Motor neuron (in vitro differentiated cells): Measurements from ENCODE around the gene DTX3L. TPM values are rescaled to one million over a fixed set of nuclear protein-coding genes. Genes with fewer than 3 reads are reported as not detected.
"Not testable (repeated sequence)": the region's sequence is repeated elsewhere in the genome, so short reads cannot be mapped to it uniquely, and the experiment has no call there.

Source experiments
- ATAC-seq, 8 experiments: fragments of 200-7000 bp; cut with Tn5 transposase; replicated peaks in 6 of 8; 2 replicates each; pipeline ENCODE4 v1.8.0; 2021; ENCODE audit warnings: mild to moderate bottlenecking in 8 of 8, moderate library complexity in 8 of 8
- H3K27ac ChIP-seq, 2 donors: fragments of 250-450 bp; sonication (Bioruptor Pico); 2 replicates each; pipeline ENCODE4 v1.9.0; 2021; ENCODE audit warnings: antibody characterized with exemption in 2 of 2, mild to moderate bottlenecking in 2 of 2, moderate library complexity in 1 of 2
- H3K4me1 ChIP-seq, 2 donors: fragments of 250-450 bp; sonication (Bioruptor Pico); replicated peaks in 1 of 2; 2 replicates each; pipeline ENCODE4 v1.6.1; 2021; ENCODE audit warnings: antibody characterized with exemption in 2 of 2, mild to moderate bottlenecking in 2 of 2, moderate library complexity in 1 of 2
- H3K4me3 ChIP-seq, 5 donors: fragments of 250-450 bp; sonication (Bioruptor Pico); 2 replicates each; pipeline ENCODE4 v1.9.0; 2021; ENCODE audit warnings: antibody characterized with exemption in 5 of 5, mild to moderate bottlenecking in 5 of 5, moderate library complexity in 4 of 5
- WGBS, 10 experiments: fragments of 450-650 bp; shearing (Covaris generic); methylation state at CpG; one replicate each; pipeline ENCODE4 v1.0.0; 2022; 5-methylcytosine and 5-hydroxymethylcytosine counted together
- in situ Hi-C, 9 experiments: fragments of 400-800 bp; cut with MboI; loops; one replicate each; pipeline ENCODE4 v1.15.0; 2021; ENCODE audit warnings: low sequenced_read_pairs in 9 of 9, low pct_unique_long_range_greater_than_20kb in 2 of 9; ENCODE audit not compliant: unreplicated experiment in 9 of 9
- total RNA-seq, 8 experiments: library from RNA; unstranded; fragments of 300-600 nt; gene quantifications; 2 replicates each; pipeline versions ENCODE4 v1.2.3 to v1.2.4, GENCODE V29; 2022

DTX3L gene
- total RNA-seq, 8 experiments from 2014 or later, result 0.11 to 51.3 (median 7.2) TPM

- Histone ChIP-seq H3K27ac (no peak overlapping the region), H3K4me3 (no peak overlapping the region), H3K4me1 (no peaks in the 10 kb centered on the region)
- in situ Hi-C loops, result no loop called here
- 84 to 100% (median 91%) methylated on average over 2 to 5 of the region's 5 CpGs; no CpG with 5 or more reads in 1 of the 10 experiments for WGBS, 10 experiments
- no peak for ATAC-seq
Measured at GRCh38 chr3:122546151-122546550, 18.0 kb upstream of the DTX3L start.

GRCh38 chr3:122548076-122548475 is 16.1 kb upstream of the DTX3L start:
- WGBS, 10 experiments, result 0 to 100% (median 82%) methylated on average over 1 to 3 of the region's 3 CpGs; no CpG with 5 or more reads in 1 of the 10 experiments
- H3K27ac ChIP-seq, result no peak overlapping the region
- no peak for ATAC-seq
- H3K4me3 ChIP-seq, result no peak overlapping the region
- no peaks in the 10 kb centered on the region for H3K4me1 ChIP-seq
- in situ Hi-C loops, result no loop called here

GRCh38 chr3:122548619-122549018 is 15.5 kb upstream of the DTX3L start:
- in situ Hi-C loops, result no loop called here
- no peak for ATAC-seq
- 20 to 100% (median 67%) methylated on average over 1 of the region's 1 CpG; no CpG with 5 or more reads in 4 of the 10 experiments for WGBS, 10 experiments
- no peak overlapping the region for H3K27ac ChIP-seq
- H3K4me1 ChIP-seq, result no peaks in the 10 kb centered on the region
- no peak overlapping the region for H3K4me3 ChIP-seq

GRCh38 chr3:122553171-122553570 is 11.0 kb upstream of the DTX3L start:
- ATAC-seq, result no peak
- Histone ChIP-seq H3K27ac (no peak overlapping the region), H3K4me3 (no peak overlapping the region), H3K4me1 (no peaks in the 10 kb centered on the region)
- 0 to 100% (median 66%) methylated on average over 1 to 3 of the region's 3 CpGs; no CpG with 5 or more reads in 1 of the 10 experiments for WGBS, 10 experiments
- in situ Hi-C loops, result no loop called here

- no peak overlapping the region for H3K27ac ChIP-seq
- no peak overlapping the region for H3K4me3 ChIP-seq
- in situ Hi-C loops, result no loop called here
- H3K4me1 ChIP-seq, result no peaks in the 10 kb centered on the region
- ATAC-seq, result peak in 5 of 8 experiments; percentile 18 to 81 (median 57)
- 32 to 100% (median 90%) methylated on average over 1 to 6 of the region's 6 CpGs for WGBS, 10 experiments
Measured at GRCh38 chr3:122555275-122556071, 8.7 kb upstream of the DTX3L start.

GRCh38 chr3:122557356-122557755 is 6.8 kb upstream of the DTX3L start:
- in situ Hi-C loops, result no loop called here
- ATAC-seq, result no peak
- WGBS, 10 experiments, result 82 to 100% (median 92%) methylated on average over 2 to 5 of the region's 5 CpGs; no CpG with 5 or more reads in 4 of the 10 experiments
- Histone ChIP-seq H3K27ac (no peak overlapping the region), H3K4me3 (no peak overlapping the region), H3K4me1 (no peaks in the 10 kb centered on the region)

- H3K4me1 ChIP-seq, result peaks cover 0 to 2% of the 10 kb centered on the region in 2 donors
- 81 to 100% (median 96%) methylated on average over 1 to 6 of the region's 6 CpGs; no CpG with 5 or more reads in 2 of the 10 experiments for WGBS, 10 experiments
- no peak overlapping the region for H3K4me3 ChIP-seq
- no peak for ATAC-seq
- in situ Hi-C loops, result no loop called here
- H3K27ac ChIP-seq, result no peak overlapping the region
Measured at GRCh38 chr3:122558605-122559004, 5.5 kb upstream of the DTX3L start.

GRCh38 chr3:122559906-122560305 is 4.2 kb upstream of the DTX3L start:
- peaks cover 0 to 6% of the 10 kb centered on the region in 2 donors for H3K4me1 ChIP-seq
- no peak overlapping the region for H3K27ac ChIP-seq
- ATAC-seq, result no peak
- WGBS, 10 experiments, result 50 to 100% (median 85%) methylated on average over 2 to 3 of the region's 3 CpGs
- in situ Hi-C loops, result loop anchor here in 1 of 9 experiments (10.0 kb wide), 1 partner anchor 115 kb away; no protein-coding TSS in a partner anchor
- H3K4me3 ChIP-seq, result no peak overlapping the region

- in situ Hi-C loops, result loop anchor here in 1 of 9 experiments (10.0 kb wide), 1 partner anchor 114 kb away; no protein-coding TSS in a partner anchor
- peak in 1 of 8 experiments; percentile 8 for ATAC-seq
- no peak overlapping the region for H3K27ac ChIP-seq
- peaks cover 0 to 6% of the 10 kb centered on the region in 2 donors for H3K4me1 ChIP-seq
- 100% methylated on average over 1 of the region's 1 CpG; no CpG with 5 or more reads in 9 of the 10 experiments for WGBS, 10 experiments
- no peak overlapping the region for H3K4me3 ChIP-seq
Measured at GRCh38 chr3:122560680-122561079, 3.5 kb upstream of the DTX3L start.

- Histone ChIP-seq H3K4me3 (no peak overlapping the region), H3K27ac (no peak overlapping the region), H3K4me1 (peaks cover 0 to 6% of the 10 kb centered on the region in 2 donors)
- ATAC-seq, result no peak
- in situ Hi-C loops, result loop anchor here in 1 of 9 experiments (10.0 kb wide), 1 partner anchor 112 kb away; no protein-coding TSS in a partner anchor
- WGBS, 10 experiments, result 6 to 100% (median 80%) methylated on average over 1 to 4 of the region's 5 CpGs; no CpG with 5 or more reads in 3 of the 10 experiments
Measured at GRCh38 chr3:122562923-122563716, 1.0 kb upstream of the DTX3L start.

- ATAC-seq, result peak in 4 of 8 experiments; percentile 4 to 14 (median 6)
- 0 to 100% (median 13%) methylated on average over 1 to 5 of the region's 5 CpGs; no CpG with 5 or more reads in 3 of the 10 experiments for WGBS, 10 experiments
- in situ Hi-C loops, result loop anchor here in 1 of 9 experiments (10.0 kb wide), 1 partner anchor 111 kb away; no protein-coding TSS in a partner anchor
- peaks cover 0 to 6% of the 10 kb centered on the region in 2 donors for H3K4me1 ChIP-seq
- H3K27ac ChIP-seq, result no peak overlapping the region
- H3K4me3 ChIP-seq, result peak overlapping the region in 3 of 5 donors; percentile 34 to 44 (median 39)
Measured at GRCh38 chr3:122563717-122564025, 467 bp upstream of the DTX3L start.

- not testable (repeated sequence) for H3K4me3 ChIP-seq, H3K4me1 ChIP-seq, H3K27ac ChIP-seq, ATAC-seq
- WGBS, 10 experiments, result 95 to 100% methylated on average over 3 to 4 of the region's 7 CpGs; no CpG with 5 or more reads in 8 of the 10 experiments
- in situ Hi-C loops, result loop anchor here in 1 of 9 experiments (10.0 kb wide), 1 partner anchor 107 kb away; no protein-coding TSS in a partner anchor
Measured at GRCh38 chr3:122568131-122568530, 4.0 kb downstream of the DTX3L start.

- no peak for ATAC-seq
- in situ Hi-C loops, result loop anchor here in 1 of 9 experiments (10.0 kb wide), 1 partner anchor 106 kb away; no protein-coding TSS in a partner anchor
- Histone ChIP-seq H3K27ac (no peak overlapping the region), H3K4me3 (no peak overlapping the region), H3K4me1 (peaks cover 0 to 3% of the 10 kb centered on the region in 2 donors)
- WGBS, 10 experiments, result 63 to 100% (median 79%) methylated on average over 1 to 3 of the region's 3 CpGs
Measured at GRCh38 chr3:122568755-122569154, 4.6 kb downstream of the DTX3L start.
